ENCODE measurements around the gene PGLYRP4. TPM values are rescaled to one million over a fixed set of nuclear protein-coding genes. Genes with fewer than 3 reads are reported as not detected.

Gene PGLYRP4
- total and polyA plus RNA-seq, 2 of the 4 experiments (the other 2 are of a cell fraction), result not detected

- no TSS peak for BruUV-seq (replicated peaks)
- Histone ChIP-seq H3K27ac (ENCODE audit: insufficient read depth, low read length) (no peak overlapping the region), H3K56ac (ENCODE audit: extremely low read depth, insufficient read depth, low read length) (no peak overlapping the region), H3K4me1 (ENCODE audit: control insufficient read depth, insufficient read depth, low read length) (no peaks in the 10 kb centered on the region), H3K9me3 (ENCODE audit: control insufficient read depth, insufficient read depth, low read length) (no peaks in the 10 kb centered on the region), H3K4me2 (ENCODE audit: low read depth, low read length) (no peak overlapping the region), H2AK9ac (replicated peaks; ENCODE audit: low read depth, low read length, poor library complexity) (no peak overlapping the region), H4K5ac (ENCODE audit: low read depth, low read length) (no peak overlapping the region), H2BK20ac (ENCODE audit: low read depth, low read length) (no peak overlapping the region), H3K23ac (ENCODE audit: low read depth, low read length) (no peak overlapping the region), H4K8ac (ENCODE audit: low read depth in 2 of 2, low read length in 2 of 2) (no peak overlapping the region), H3K4ac (ENCODE audit: low read depth, low read length) (no peak overlapping the region), H2AFZ (replicated peaks; ENCODE audit: low read length, poor library complexity) (no peak overlapping the region), H4K91ac (ENCODE audit: insufficient read depth, low read depth, low read length) (no peak overlapping the region), H2BK15ac (ENCODE audit: low read depth, low read length) (no peak overlapping the region), H3K9ac (ENCODE audit: low read depth, low read length) (no peak overlapping the region), H3K79me1 (ENCODE audit: low read depth in 1 of 2, low read length in 2 of 2) (no peaks in the 10 kb centered on the region), H2BK5ac (ENCODE audit: low read depth, low read length, poor library complexity, severe bottlenecking) (no peak overlapping the region), H2AK5ac (ENCODE audit: low read depth, low read length) (no peak overlapping the region), H3K27me3 (ENCODE audit: control insufficient read depth, insufficient read depth, low read length) (no peaks in the 10 kb centered on the region), H2BK120ac (ENCODE audit: low read depth, low read length) (no peak overlapping the region), H3K18ac (ENCODE audit: low read depth, low read length) (no peak overlapping the region), H3K14ac (replicated peaks; ENCODE audit: low read depth, low read length) (no peak overlapping the region), H3K9me1 (ENCODE audit: insufficient read depth, low read length) (no peaks in the 10 kb centered on the region), H3K36me3 (ENCODE audit: control insufficient read depth, insufficient read depth, low read length) (no peaks in the 10 kb centered on the region), H3K4me3 (ENCODE audit: insufficient read depth, low read depth, low read length) (no peak overlapping the region), H4K20me1 (ENCODE audit: insufficient read depth, low read length) (no peaks in the 10 kb centered on the region)
- TF ChIP-seq BHLHE40 (IDR thresholded peaks at IDR 0.05; ENCODE audit: low read depth, low read length) (no peak), MXI1 (IDR thresholded peaks at IDR 0.05; ENCODE audit: borderline replicate concordance, low read depth, low read length) (no peak), FOS (IDR thresholded peaks at IDR 0.05; ENCODE audit: low read depth, low read length) (no peak), RCOR1 (IDR thresholded peaks at IDR 0.05; ENCODE audit: insufficient replicate concordance, low read length) (no peak), SMC3 (IDR thresholded peaks at IDR 0.05; ENCODE audit: low read depth, low read length) (no peak), MAZ (IDR thresholded peaks at IDR 0.05; ENCODE audit: borderline replicate concordance, low read depth, low read length) (no peak), RAD21 (IDR thresholded peaks at IDR 0.05; ENCODE audit: low read length) (no peak), USF2 (IDR thresholded peaks at IDR 0.05; ENCODE audit: low read depth, low read length) (no peak), CHD1 (IDR thresholded peaks at IDR 0.05; ENCODE audit: low read depth, low read length) (no peak), CTCF (conservative IDR thresholded peaks at IDR 0.05; ENCODE audit: low read depth, low read length) (no peak), NFE2L2 (IDR thresholded peaks at IDR 0.05; ENCODE audit: low read depth, low read length) (no peak)
- dilution Hi-C loops (cut with HindIII; ENCODE audit: low sequenced_read_pairs, unreplicated experiment), result no loop called here
- in situ Hi-C loops (cut with MboI; ENCODE audit: low sequenced_read_pairs), result no loop called here
- POLR2A ChIA-PET (ENCODE audit: unreplicated experiment), result no interaction called here
- intact Hi-C loops (cut with micrococcal nuclease), result no loop called here
- CTCF ChIA-PET, result no interaction called here
- ATAC-seq (ENCODE audit: low read depth) (no peak), DNase-seq (no peak)
- 0% methylated on average over 1 of the region's 8 CpGs; no CpG with 5 or more reads in 1 of the 2 experiments for WGBS, 2 experiments (ENCODE audit: extremely low coverage in 2 of 2, insufficient read length in 1 of 2)
These were observed 56.5 kb downstream of the PGLYRP4 start for GRCh38 chr1:153292185-153292584.
